Endometrial microvascular endothelial cells (primary cell): ENCODE results near the gene TCP11L2. TPM values are rescaled to one million over a fixed set of nuclear protein-coding genes. Genes with fewer than 3 reads are reported as not detected.
"Not testable (repeated sequence)": the region's sequence is repeated elsewhere in the genome, so short reads cannot be mapped to it uniquely, and the experiment has no call there.

Experiments used
- in situ Hi-C: cut with HindIII; loops from 2 replicates; pipeline ENCODE4 v1.10.0; 2017; ENCODE audit warnings: low sequenced_read_pairs, low pct_unique_long_range_greater_than_20kb; ENCODE audit errors: inconsistent ontology term
- total RNA-seq: library from RNA; depleted of rRNA; stranded (reverse); fragments of >200 nt; gene quantifications from one replicate; pipeline ENCODE4 v1.2.3, GENCODE V29; 2015; ENCODE audit errors: inconsistent ontology term

The TCP11L2 gene
- total RNA-seq, 1 donor from 2014 or later = 10.8 TPM

- in situ Hi-C loops = no loop called here
Measured at GRCh38 chr12:106281804-106282203, 20.7 kb upstream of the TCP11L2 start.

GRCh38 chr12:106282457-106283097, 20.0 kb upstream of the TCP11L2 start:
- in situ Hi-C loops = no loop called here

- in situ Hi-C loops = no loop called here
Measured at GRCh38 chr12:106284358-106285105, 18.0 kb upstream of the TCP11L2 start.

GRCh38 chr12:106285982-106286381, 16.6 kb upstream of the TCP11L2 start:
- in situ Hi-C loops = no loop called here

- in situ Hi-C loops = not testable (repeated sequence)
Measured at GRCh38 chr12:106286576-106287162, 15.9 kb upstream of the TCP11L2 start.

GRCh38 chr12:106287364-106287763, 15.2 kb upstream of the TCP11L2 start:
- in situ Hi-C loops = no loop called here

GRCh38 chr12:106288101-106288493, 14.4 kb upstream of the TCP11L2 start:
- in situ Hi-C loops = no loop called here

GRCh38 chr12:106288494-106289195, 13.9 kb upstream of the TCP11L2 start:
- in situ Hi-C loops = no loop called here

- in situ Hi-C loops = no loop called here
Measured at GRCh38 chr12:106289196-106289681, 13.3 kb upstream of the TCP11L2 start.

- in situ Hi-C loops = loop anchor here (10.0 kb wide), 1 partner anchor 54 kb away; no protein-coding TSS in a partner anchor
Measured at GRCh38 chr12:106290666-106291065, 11.9 kb upstream of the TCP11L2 start.

GRCh38 chr12:106291342-106291741, 11.2 kb upstream of the TCP11L2 start:
- in situ Hi-C loops = loop anchor here (10.0 kb wide), 1 partner anchor 53 kb away; no protein-coding TSS in a partner anchor

GRCh38 chr12:106292339-106292738, 10.2 kb upstream of the TCP11L2 start:
- in situ Hi-C loops = loop anchor here (10.0 kb wide), 1 partner anchor 52 kb away; no protein-coding TSS in a partner anchor

- in situ Hi-C loops = loop anchor here (10.0 kb wide), 1 partner anchor 48 kb away; no protein-coding TSS in a partner anchor
Measured at GRCh38 chr12:106296179-106296877, 6.2 kb upstream of the TCP11L2 start.

GRCh38 chr12:106297075-106297474, 5.5 kb upstream of the TCP11L2 start:
- in situ Hi-C loops = loop anchor here (10.0 kb wide), 1 partner anchor 48 kb away; no protein-coding TSS in a partner anchor

GRCh38 chr12:106297681-106298080, 4.9 kb upstream of the TCP11L2 start:
- in situ Hi-C loops = loop anchor here (10.0 kb wide), 1 partner anchor 47 kb away; no protein-coding TSS in a partner anchor

GRCh38 chr12:106299202-106299774, 3.2 kb upstream of the TCP11L2 start:
- in situ Hi-C loops = loop anchor here (10.0 kb wide), 1 partner anchor 46 kb away; no protein-coding TSS in a partner anchor

- in situ Hi-C loops = no loop called here
Measured at GRCh38 chr12:106300761-106301160, 1.8 kb upstream of the TCP11L2 start.

- in situ Hi-C loops = no loop called here
Measured at GRCh38 chr12:106301241-106301610, 1.3 kb upstream of the TCP11L2 start.
